HepG2 (cell line): ENCODE results near the gene ATN1. TPM values are rescaled to one million over a fixed set of nuclear protein-coding genes. Genes with fewer than 3 reads are reported as not detected.

Experiments used
- ARNTL ChIP-seq: sonication (generic); formaldehyde crosslinking; IDR thresholded peaks from 2 replicates; pipeline ENCODE4 v1.4.0; 2020; ENCODE audit warnings: mild to moderate bottlenecking, missing genetic modification reagents
- IKZF1 ChIP-seq: fragments of 450-650 bp; IDR thresholded peaks from 2 replicates; pipeline ENCODE4 v1.7.1; 2016
- ISL2 ChIP-seq: sonication (generic); formaldehyde crosslinking; IDR thresholded peaks from 2 replicates; pipeline ENCODE4 v1.5.0; 2020; ENCODE audit warnings: missing genetic modification reagents
- JUND ChIP-seq: sonication (generic); formaldehyde crosslinking; IDR thresholded peaks from 2 replicates; pipeline ENCODE4 v1.8.0; 2022; ENCODE audit warnings: mild to moderate bottlenecking, missing genetic modification reagents
- KIAA2018 ChIP-seq: sonication (generic); formaldehyde crosslinking; IDR thresholded peaks from 2 replicates; pipeline ENCODE4 v1.5.0; 2020; ENCODE audit warnings: mild to moderate bottlenecking, missing genetic modification reagents, borderline replicate concordance
- THAP11 ChIP-seq: IDR thresholded peaks from 2 replicates; pipeline ENCODE4 v1.6.1; 2016; ENCODE audit warnings: missing biosample characterization, missing genetic modification reagents
- THAP9 ChIP-seq: sonication (generic); formaldehyde crosslinking; IDR thresholded peaks from 2 replicates; pipeline ENCODE4; 2020; ENCODE audit warnings: missing genetic modification reagents, mild to moderate bottlenecking, borderline replicate concordance
- TRAFD1 ChIP-seq: sonication (generic); formaldehyde crosslinking; IDR thresholded peaks from 2 replicates; pipeline ENCODE4 v1.5.1; 2020; ENCODE audit warnings: missing genetic modification reagents, mild to moderate bottlenecking, borderline replicate concordance
- ZNF10 ChIP-seq: sonication (generic); formaldehyde crosslinking; IDR thresholded peaks from 2 replicates; pipeline ENCODE4 v1.4.0; 2020; ENCODE audit warnings: mild to moderate bottlenecking, low read depth, missing genetic modification reagents, borderline replicate concordance
- ZNF589 ChIP-seq: sonication (generic); formaldehyde crosslinking; conservative IDR thresholded peaks from 2 replicates; pipeline ENCODE4 v1.8.0; 2022; ENCODE audit warnings: mild to moderate bottlenecking, moderate library complexity, missing genetic modification reagents
- ZNF691 ChIP-seq: sonication (generic); formaldehyde crosslinking; IDR thresholded peaks from 2 replicates; pipeline ENCODE4 v1.4.0; 2020; ENCODE audit warnings: missing genetic modification reagents, low read depth, mild to moderate bottlenecking, borderline replicate concordance
- ZNF883 ChIP-seq: sonication (generic); formaldehyde crosslinking; IDR thresholded peaks from 2 replicates; pipeline ENCODE4 v1.5.1; 2020; ENCODE audit warnings: mild to moderate bottlenecking, missing genetic modification reagents; ENCODE audit errors: not compliant biosample characterization
- polyA plus RNA-seq, 8 experiments: library from polyadenylated mRNA; depleted of rRNA in 3 of 8; stranded (reverse) in 7 of 8; unstranded in 1 of 8; fragments of >200 nt; fragmentation: Illumina TruSeq in 4 of 8; extraction: Trizol in 4 of 8; gene quantifications; 2 replicates each; pipeline versions ENCODE4 v1.2.1 to v1.2.3, GENCODE V29; 2011 to 2016; ENCODE audit warnings: low read depth in 4 of 8, missing spikeins in 1 of 8, mixed read lengths in 1 of 8; ENCODE audit not compliant: insufficient read depth in 1 of 8
- total RNA-seq, 5 experiments: library from RNA; depleted of rRNA; stranded (reverse); fragments of >200 nt; fragmentation: Illumina TruSeq; extraction: Trizol; gene quantifications; 2 replicates each; pipeline ENCODE4 v1.2.3, GENCODE V29; 2016; ENCODE audit warnings: low read depth in 1 of 5
- TF ChIP-seq, protein P1 (sequence below): sonication (generic); formaldehyde crosslinking; IDR thresholded peaks from 2 replicates; pipeline ENCODE4 v1.4.0; 2020; ENCODE audit warnings: missing genetic modification reagents

ATN1 gene
- total and polyA plus RNA-seq, 2 of the 13 experiments (the other 11 are each of a cell fraction or from before 2014, with no cell fraction given): 2.1 to 8.6 TPM

DNA sequence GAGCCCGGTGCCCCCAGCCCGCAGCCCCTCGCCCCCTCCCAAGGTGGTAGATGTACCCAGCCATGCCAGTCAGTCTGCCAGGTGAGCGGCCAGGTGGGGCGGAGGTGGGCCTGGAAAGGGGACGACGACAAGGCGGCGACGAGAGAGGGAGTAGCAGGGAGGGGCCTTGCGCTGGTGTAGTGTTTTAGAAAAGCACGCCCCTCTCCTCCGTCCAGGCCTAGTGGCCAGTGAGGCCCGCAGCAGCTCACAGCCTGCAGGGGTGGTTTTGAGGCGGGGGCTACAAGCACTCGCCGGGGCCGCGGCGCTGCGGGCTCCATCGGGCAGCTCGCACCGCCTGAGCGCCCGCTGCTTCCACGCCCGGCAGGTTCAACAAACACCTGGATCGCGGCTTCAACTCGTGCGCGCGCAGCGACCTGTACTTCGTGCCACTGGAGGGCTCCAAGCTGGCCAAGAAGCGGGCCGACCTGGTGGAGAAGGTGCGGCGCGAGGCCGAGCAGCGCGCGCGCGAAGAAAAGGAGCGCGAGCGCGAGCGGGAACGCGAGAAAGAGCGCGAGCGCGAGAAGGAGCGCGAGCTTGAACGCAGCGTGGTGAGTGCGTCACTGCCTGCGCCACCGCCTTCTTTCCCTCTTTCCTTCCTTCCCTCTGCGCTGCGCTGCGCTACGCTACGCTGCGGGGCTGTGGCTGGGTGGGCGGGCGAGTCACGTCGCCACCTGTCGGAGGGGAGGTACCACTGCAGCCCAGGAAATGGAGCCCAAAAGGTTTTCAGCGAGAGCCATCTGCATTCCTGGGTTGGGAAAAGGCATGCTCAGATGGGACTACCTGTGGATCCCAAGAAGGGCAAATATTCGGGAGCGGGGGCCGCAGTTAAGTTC, 10.0 kb downstream of the ATN1 start (continued):
- TF ChIP-seq ARNTL (CRISPR knock-in tag) (no peak; the same call in 1 of the 2 replicates), ZNF10 (CRISPR knock-in tag) (no peak), IKZF1 (no peak), ISL2 (CRISPR knock-in tag) (no peak), THAP9 (peak; percentile 92; the same call in 1 of the 2 replicates), ZNF691 (CRISPR knock-in tag) (peak; percentile 56; the same call in 1 of the 2 replicates), TRAFD1 (CRISPR knock-in tag) (no peak; the same call in 1 of the 2 replicates), ZNF589 (CRISPR knock-in tag) (no peak; the same call in 1 of the 2 replicates), THAP11 (CRISPR knock-in tag) (peak; percentile 95), KIAA2018 (CRISPR knock-in tag) (no peak), JUND (peak; percentile 32; the same call in 1 of the 2 replicates), ZNF883 (CRISPR knock-in tag) (peak; percentile 69)
- TF ChIP-seq, protein P1, sequence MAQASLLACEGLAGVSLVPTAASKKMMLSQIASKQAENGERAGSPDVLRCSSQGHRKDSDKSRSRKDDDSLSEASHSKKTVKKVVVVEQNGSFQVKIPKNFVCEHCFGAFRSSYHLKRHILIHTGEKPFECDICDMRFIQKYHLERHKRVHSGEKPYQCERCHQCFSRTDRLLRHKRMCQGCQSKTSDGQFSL: 0 out of 2 replicates have a peak, but pooled peaks have one; percentile 41
